C4-2B (cell line): ENCODE results near the gene RNASET2.

ENCODE experiments used
- CTCF ChIP-seq: fragments of 450-650 bp; conservative IDR thresholded peaks from 2 replicates; pipeline ENCODE4 v1.5.1; 2017; ENCODE audit warnings: mild to moderate bottlenecking
- ZFX ChIP-seq: fragments of 450-650 bp; IDR thresholded peaks from 2 replicates; pipeline ENCODE4 v1.6.1; 2017

GRCh38 chr6:166998256-166999144, 42.1 kb upstream of the RNASET2 start:
- TF ChIP-seq CTCF (no peak), ZFX (no peak)
